HepG2 (cell line): Measurements from ENCODE around the gene CSTPP1. TPM values are rescaled to one million over a fixed set of nuclear protein-coding genes. Genes with fewer than 3 reads are reported as not detected.
"Not testable (repeated sequence)": the region's sequence is repeated elsewhere in the genome, so short reads cannot be mapped to it uniquely, and the experiment has no call there.

ENCODE experiments used
- ATAC-seq: fragments of 200-7000 bp; cut with Tn5 transposase; 3 replicates; pipeline ENCODE4 v1.9.1; 2020; ENCODE audit warnings: mild to moderate bottlenecking, moderate library complexity
- BruUV-seq: library from RNA; stranded (reverse); fragments of 400-500 nt; replicated peaks from 2 replicates; lab custom pipeline; 2021; lab: Mats Ljungman, UMichigan
- CTCF ChIA-PET: fragments of 300-600 bp; formaldehyde crosslinking; extraction: SDS; loops from one replicate; lab custom pipeline; 2021; ENCODE audit warnings: low total read pairs, inconsistent platforms, low intra/inter-chr PET ratio; lab: Yijun Ruan, JAX
- POLR2A ChIA-PET: fragments of 350-600 bp; sonication (Branson Sonifier 250); formaldehyde crosslinking; loops from one replicate; lab custom pipeline; 2020; ENCODE audit warnings: antibody characterized with exemption, inconsistent platforms; lab: Yijun Ruan, JAX
- DNase-seq: peaks from one replicate; pipeline ENCODE4 v3.0.0-alpha.2; 2015; ENCODE audit warnings: low spot score
- FAIRE-seq: peaks from 3 replicates; lab custom pipeline; 2011; peaks lifted over from hg19 to GRCh38; lab: Jason Lieb, UNC
- H2AFZ ChIP-seq: one replicate; pipeline ENCODE4 v1.6.1; 2011; ENCODE audit warnings: low read length, inconsistent platforms
- H3K27ac ChIP-seq: fragments of 300-600 bp; 3 replicates; pipeline ENCODE4 v1.8.0; 2011; ENCODE audit warnings: mixed run types, mild to moderate bottlenecking, mixed read lengths, low read length, inconsistent platforms; ENCODE audit not compliant: insufficient read depth; ENCODE audit errors: extremely low read length
- H3K27me3 ChIP-seq, 2 experiments: fragments of 200-600 bp in 1 of 2; 2 replicates in 1 of 2; 3 replicates in 1 of 2; pipeline versions ENCODE4 v1.6.0 to v1.8.0; 2011; ENCODE audit warnings: low read length in 2 of 2, mild to moderate bottlenecking in 2 of 2, moderate library complexity in 2 of 2, inconsistent platforms in 1 of 2; ENCODE audit not compliant: insufficient read depth in 2 of 2, control insufficient read depth in 1 of 2
- H3K36me3 ChIP-seq, 2 experiments: fragments of 200-600 bp in 1 of 2; replicated peaks in 1 of 2; 2 replicates in 1 of 2; 3 replicates in 1 of 2; pipeline versions ENCODE4 v1.5.1 to v1.8.0; 2011; ENCODE audit warnings: low read length in 2 of 2, inconsistent platforms in 1 of 2; ENCODE audit not compliant: insufficient read depth in 2 of 2, control insufficient read depth in 1 of 2
- H3K4me1 ChIP-seq: 2 replicates; pipeline ENCODE4 v1.5.1; 2012; ENCODE audit warnings: low read length, inconsistent platforms; ENCODE audit not compliant: insufficient read depth
- H3K4me2 ChIP-seq: 2 replicates; pipeline ENCODE4 v1.6.0; 2011; ENCODE audit warnings: low read depth, low read length, inconsistent platforms
- H3K4me3 ChIP-seq, 3 experiments: fragments of 200-600 bp in 1 of 3; sonication (generic), shearing (Covaris generic) in 1 of 3; replicated peaks in 1 of 3; 2 replicates each; pipeline ENCODE4 v1.5.1; 2011 to 2016; ENCODE audit warnings: low read length in 3 of 3, inconsistent platforms in 2 of 3, low read depth in 2 of 3, mild to moderate bottlenecking in 2 of 3, control low read depth in 1 of 3, mixed read lengths in 1 of 3; ENCODE audit not compliant: insufficient read depth in 1 of 3
- H3K79me2 ChIP-seq: one replicate; pipeline ENCODE4 v1.6.1; 2011; ENCODE audit warnings: low read length, inconsistent platforms; ENCODE audit not compliant: insufficient read depth
- H3K9ac ChIP-seq: 2 replicates; pipeline ENCODE4 v1.6.0; 2011; ENCODE audit warnings: mild to moderate bottlenecking, low read depth, low read length, inconsistent platforms; ENCODE audit not compliant: insufficient read depth
- H3K9me3 ChIP-seq: 2 replicates; pipeline ENCODE4 v1.5.1; 2012; ENCODE audit warnings: mild to moderate bottlenecking, low read length
- H4K20me1 ChIP-seq: 2 replicates; pipeline ENCODE4 v1.6.0; 2011; ENCODE audit warnings: inconsistent platforms, mild to moderate bottlenecking, low read length, moderate library complexity; ENCODE audit not compliant: insufficient read depth
- GATA4 ChIP-seq: sonication (generic); IDR thresholded peaks from 2 replicates; pipeline ENCODE4 v1.6.1; 2016; ENCODE audit warnings: antibody characterized with exemption, low read depth, borderline replicate concordance
- GPBP1L1 ChIP-seq: sonication (generic); formaldehyde crosslinking; IDR thresholded peaks from 2 replicates; pipeline ENCODE4 v1.5.0; 2020; ENCODE audit warnings: mild to moderate bottlenecking, missing genetic modification reagents
- ZNF83 ChIP-seq: sonication (generic); formaldehyde crosslinking; IDR thresholded peaks from 2 replicates; pipeline ENCODE4 v1.4.0; 2020; ENCODE audit warnings: missing genetic modification reagents, mild to moderate bottlenecking, borderline replicate concordance
- WGBS: methylation state at CpG from one replicate; pipeline ENCODE4 v1.1.6; 2017; ENCODE audit warnings: low lambda C conversion rate; 5-methylcytosine and 5-hydroxymethylcytosine counted together
- in situ Hi-C: cut with HindIII; loops from 2 replicates; pipeline ENCODE4 v1.10.0; 2017; ENCODE audit warnings: low pct_unique_long_range_greater_than_20kb; ENCODE audit not compliant: extremely low pct_ligation_motif_present
- intact Hi-C: fragments of 100-400 bp; cut with micrococcal nuclease; formaldehyde crosslinking; loops from one replicate; pipeline ENCODE4 v1.10.0; 2022; ENCODE audit not compliant: unreplicated experiment
- polyA plus RNA-seq, 8 experiments: library from polyadenylated mRNA; depleted of rRNA in 3 of 8; stranded (reverse) in 7 of 8; unstranded in 1 of 8; fragments of >200 nt; fragmentation: Illumina TruSeq in 4 of 8; extraction: Trizol in 4 of 8; gene quantifications; 2 replicates each; pipeline versions ENCODE4 v1.2.1 to v1.2.3, GENCODE V29; 2011 to 2016; ENCODE audit warnings: low read depth in 4 of 8, missing spikeins in 1 of 8, mixed read lengths in 1 of 8; ENCODE audit not compliant: insufficient read depth in 1 of 8
- total RNA-seq, 5 experiments: library from RNA; depleted of rRNA; stranded (reverse); fragments of >200 nt; fragmentation: Illumina TruSeq; extraction: Trizol; gene quantifications; 2 replicates each; pipeline ENCODE4 v1.2.3, GENCODE V29; 2016; ENCODE audit warnings: low read depth in 1 of 5

CSTPP1 gene
- total and polyA plus RNA-seq, 2 of the 13 experiments (the other 11 are each of a cell fraction or from before 2014, with no cell fraction given) = 12.3 to 14.6 TPM

- Histone ChIP-seq H3K27ac (no peak overlapping the region), H3K27me3 (no peaks in the 10 kb centered on the region), H3K79me2 (no peaks in the 10 kb centered on the region), H3K9ac (no peak overlapping the region), H3K4me1 (no peaks in the 10 kb centered on the region; the same call in 1 of the 2 replicates)
- CTCF ChIA-PET = no interaction called here
- 98% methylated on average over 2 of the region's 2 CpGs for WGBS
- ATAC-seq (no peak), FAIRE-seq (no peak)
- intact Hi-C loops = no loop called here
- no TSS peak for BruUV-seq
- TF ChIP-seq GPBP1L1 (CRISPR knock-in tag) (no peak), GATA4 (no peak), ZNF83 (no peak)
- TF ChIP-seq, all 625 proteins: peak for 0
- Histone ChIP-seq H3K9me3 (no peaks in the 10 kb centered on the region), H3K36me3 (no peaks in the 10 kb centered on the region), H3K4me2 (no peak overlapping the region), H4K20me1 (no peaks in the 10 kb centered on the region), H2AFZ (no peak overlapping the region), H3K4me3 (no peak overlapping the region)
- DNase-seq = no peak
- POLR2A ChIA-PET = no interaction called here
- in situ Hi-C loops = no loop called here
These were observed 54.8 kb downstream of the CSTPP1 start for GRCh38 chr11:46991391-46991790.

- WGBS = 88% methylated on average over 2 of the region's 2 CpGs
- H3K4me3 ChIP-seq, H3K4me1 ChIP-seq, H3K27ac ChIP-seq, FAIRE-seq, CTCF ChIA-PET, H3K9ac ChIP-seq, H3K9me3 ChIP-seq, H4K20me1 ChIP-seq, H3K36me3 ChIP-seq, BruUV-seq, H2AFZ ChIP-seq, DNase-seq, H3K27me3 ChIP-seq, H3K79me2 ChIP-seq, H3K4me2 ChIP-seq, POLR2A ChIA-PET, ATAC-seq, in situ Hi-C loops, intact Hi-C loops: not testable (repeated sequence)
These were observed 55.8 kb downstream of the CSTPP1 start for GRCh38 chr11:46992386-46992785.

DNA sequence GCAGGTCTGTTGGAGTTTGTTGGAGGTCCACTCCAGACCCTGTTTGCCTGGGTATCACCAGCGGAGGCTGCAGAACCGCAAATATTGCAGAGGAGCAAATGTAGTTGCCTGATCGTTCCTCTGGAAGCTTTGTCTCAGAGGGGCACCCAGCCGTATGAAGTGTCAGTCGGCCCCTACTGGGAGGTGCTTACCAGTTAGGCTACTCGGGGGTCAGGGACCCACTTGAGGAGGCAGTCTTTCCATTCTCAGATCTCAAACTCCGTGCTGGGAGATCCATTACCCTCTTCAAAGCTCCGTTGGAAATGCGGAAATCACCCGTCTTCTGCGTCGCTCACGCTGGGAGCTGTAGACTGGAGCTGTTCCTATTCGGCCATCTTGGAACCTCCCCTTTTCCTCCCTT is 61.2 kb downstream of the CSTPP1 start:
- H4K20me1 ChIP-seq, H2AFZ ChIP-seq, H3K4me1 ChIP-seq, BruUV-seq, H3K9me3 ChIP-seq, FAIRE-seq, POLR2A ChIA-PET, H3K9ac ChIP-seq, H3K79me2 ChIP-seq, in situ Hi-C loops, DNase-seq, H3K36me3 ChIP-seq, intact Hi-C loops, H3K27ac ChIP-seq, CTCF ChIA-PET, H3K4me2 ChIP-seq, H3K27me3 ChIP-seq, ATAC-seq, H3K4me3 ChIP-seq: not testable (repeated sequence)
- 98% methylated on average over 14 of the region's 14 CpGs for WGBS
